T-helper 9 cell (primary cell): ENCODE results near the gene HCN2.

Experiments
- DNase-seq: peaks from one replicate; pipeline ENCODE4 v3.0.0-alpha.2; 2020

Gene HCN2

DNA sequence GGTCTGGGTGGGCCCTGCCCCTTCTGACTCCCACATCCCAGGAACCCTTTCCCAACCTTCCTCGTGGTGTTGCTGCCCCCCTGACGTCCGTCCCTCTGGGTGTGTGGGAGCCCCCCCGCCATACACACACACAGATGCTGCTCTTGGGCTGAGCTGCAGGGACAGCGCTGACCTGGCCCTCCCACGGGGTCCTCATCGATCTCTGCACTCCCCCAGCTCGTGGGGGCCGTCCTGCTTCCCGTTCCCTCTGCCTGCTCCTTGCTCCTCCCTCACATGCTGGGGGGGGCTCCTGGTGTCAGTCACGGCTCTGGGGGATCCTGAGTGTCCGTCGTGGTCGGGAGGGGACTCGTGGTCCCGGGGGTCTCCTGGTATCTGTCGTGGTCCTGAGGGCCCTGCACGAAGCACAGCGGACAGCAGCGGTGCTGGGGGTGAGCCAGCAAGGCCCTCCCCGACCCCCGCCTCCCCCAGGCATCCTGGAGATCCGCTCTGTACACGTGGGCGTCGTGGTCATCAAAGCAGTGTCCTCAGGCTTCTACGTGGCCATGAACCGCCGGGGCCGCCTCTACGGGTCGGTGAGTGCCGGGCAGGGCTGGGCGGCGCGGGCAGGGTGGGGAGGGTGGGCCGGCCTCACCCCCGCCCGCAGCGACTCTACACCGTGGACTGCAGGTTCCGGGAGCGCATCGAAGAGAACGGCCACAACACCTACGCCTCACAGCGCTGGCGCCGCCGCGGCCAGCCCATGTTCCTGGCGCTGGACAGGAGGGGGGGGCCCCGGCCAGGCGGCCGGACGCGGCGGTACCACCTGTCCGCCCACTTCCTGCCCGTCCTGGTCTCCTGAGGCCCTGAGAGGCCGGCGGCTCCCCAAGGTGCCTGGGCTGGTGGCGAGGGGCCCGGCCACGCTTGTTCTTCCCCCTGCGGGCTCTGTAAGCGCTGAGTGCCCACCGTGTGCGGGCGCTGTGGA is 53.4 kb downstream of the HCN2 start:
- no peak for DNase-seq

DNA sequence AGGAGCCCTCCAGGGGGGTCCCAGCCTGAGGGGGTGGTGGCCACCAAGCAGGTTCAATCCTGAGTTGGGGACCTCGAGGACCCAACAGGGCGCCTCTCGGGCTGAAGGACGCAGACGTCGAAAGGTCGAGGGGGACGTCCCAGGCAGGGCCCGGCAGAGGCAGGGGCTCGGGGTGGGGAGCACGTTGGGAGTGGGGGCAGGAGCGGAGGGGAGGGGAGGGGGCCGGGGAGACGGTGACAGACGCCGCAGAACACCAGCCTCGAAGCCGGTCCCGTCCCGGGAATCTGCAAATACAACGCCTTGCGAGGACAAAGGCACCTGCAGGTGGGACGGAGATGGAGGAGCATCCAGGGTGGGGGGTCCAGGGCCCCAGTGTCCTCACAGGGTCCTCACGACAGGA is 54.1 kb downstream of the HCN2 start:
- DNase-seq, result no peak

DNA sequence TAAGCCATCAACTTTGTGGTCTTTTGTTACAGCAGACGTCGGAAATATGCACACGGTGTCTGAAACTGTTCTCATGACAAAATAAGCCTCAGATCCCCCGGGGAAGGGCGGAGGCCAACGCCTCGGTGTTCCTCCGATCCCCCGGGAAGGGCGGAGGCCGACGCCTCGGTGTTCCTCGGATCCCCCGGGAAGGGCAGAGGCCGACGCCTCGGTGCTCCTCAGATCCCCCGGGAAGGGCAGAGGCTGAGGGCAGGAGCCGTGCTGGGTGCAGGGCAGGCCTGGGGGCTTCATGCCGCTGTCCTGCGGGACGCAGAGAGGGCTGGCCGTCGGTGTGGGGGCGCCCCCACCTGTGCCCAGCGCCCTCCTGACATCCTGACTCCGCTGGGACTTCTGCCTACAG is 54.7 kb downstream of the HCN2 start:
- DNase-seq, result no peak

GRCh38 chr19:644789-645188 is 55.1 kb downstream of the HCN2 start:
- no peak for DNase-seq

GRCh38 chr19:645912-646778 is 56.5 kb downstream of the HCN2 start:
- no peak for DNase-seq

DNA sequence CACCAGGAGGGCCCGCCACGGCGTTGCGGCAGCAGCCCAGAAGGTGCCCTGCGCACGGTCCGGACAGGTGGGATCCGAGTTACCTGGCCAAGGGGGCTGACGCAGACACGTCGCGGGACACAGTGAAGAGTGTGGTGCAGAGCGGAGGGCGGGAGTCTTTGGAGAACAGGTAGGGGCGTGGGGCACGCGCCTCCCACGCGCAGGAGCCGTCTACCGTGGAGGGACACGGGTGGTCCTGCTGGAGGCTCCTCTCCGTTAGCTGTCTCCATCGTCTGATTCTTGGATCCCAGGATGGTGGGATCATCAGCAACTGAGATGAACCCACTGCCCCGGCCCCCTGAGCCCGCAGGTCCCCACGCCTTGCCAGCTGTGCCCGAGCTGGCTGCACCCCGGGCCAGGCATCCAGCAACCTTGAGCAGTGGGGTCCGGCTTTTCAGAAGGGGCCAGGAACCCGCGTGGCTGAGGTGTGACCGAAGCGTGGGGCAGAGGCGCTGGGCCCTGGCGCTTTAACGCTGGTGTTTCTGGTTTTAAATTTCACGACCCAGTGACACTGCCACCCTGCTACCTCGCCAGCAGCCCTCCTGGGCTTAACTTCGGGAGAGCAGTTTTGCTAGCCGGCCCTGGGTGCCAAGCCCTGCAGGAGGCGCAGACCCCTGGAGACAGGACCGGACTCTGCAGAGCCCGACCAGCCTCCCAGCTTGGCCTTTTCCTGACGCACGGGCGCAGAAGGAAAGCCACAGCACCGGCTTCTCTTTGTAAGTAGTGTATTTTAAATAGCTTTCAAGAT is 57.3 kb downstream of the HCN2 start:
- DNase-seq, result no peak

DNA sequence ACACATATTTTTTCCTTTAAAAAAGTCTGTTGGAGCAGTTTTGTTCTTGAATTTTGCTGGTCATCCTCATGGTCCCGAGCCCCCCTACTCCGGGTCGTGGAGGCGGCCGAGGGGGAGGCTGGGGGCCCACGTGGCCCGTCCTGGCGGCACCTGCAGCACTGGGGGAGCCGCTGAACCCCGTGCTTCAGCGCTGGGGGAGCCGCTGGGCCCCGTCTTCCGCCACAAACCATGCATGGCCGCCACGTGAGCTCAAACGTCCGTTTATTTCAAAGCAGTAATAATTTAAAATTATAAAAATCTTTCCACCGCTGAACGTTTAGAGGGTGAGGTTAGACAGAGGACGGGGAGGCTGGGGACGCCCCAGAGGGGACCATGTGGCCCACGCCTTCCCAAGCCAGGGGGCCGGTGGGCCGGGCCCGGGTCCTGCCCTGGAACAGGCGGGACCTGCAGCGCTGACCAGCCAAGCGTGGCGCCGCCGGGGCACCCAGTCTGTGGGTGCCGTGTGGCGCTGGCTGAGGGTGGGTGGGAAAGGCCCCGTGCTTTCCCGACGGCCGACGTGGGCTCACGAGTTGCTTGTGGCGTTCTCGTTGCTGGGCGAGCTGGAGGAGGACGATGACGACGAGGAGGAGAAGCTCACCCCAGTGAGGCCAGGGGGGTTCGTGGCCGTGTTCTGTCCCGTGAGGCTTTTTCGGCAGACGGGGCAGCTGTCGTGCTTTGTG is 58.0 kb downstream of the HCN2 start:
- no peak for DNase-seq

- no peak for DNase-seq
These were observed 58.6 kb downstream of the HCN2 start for GRCh38 chr19:648305-648704.

DNA sequence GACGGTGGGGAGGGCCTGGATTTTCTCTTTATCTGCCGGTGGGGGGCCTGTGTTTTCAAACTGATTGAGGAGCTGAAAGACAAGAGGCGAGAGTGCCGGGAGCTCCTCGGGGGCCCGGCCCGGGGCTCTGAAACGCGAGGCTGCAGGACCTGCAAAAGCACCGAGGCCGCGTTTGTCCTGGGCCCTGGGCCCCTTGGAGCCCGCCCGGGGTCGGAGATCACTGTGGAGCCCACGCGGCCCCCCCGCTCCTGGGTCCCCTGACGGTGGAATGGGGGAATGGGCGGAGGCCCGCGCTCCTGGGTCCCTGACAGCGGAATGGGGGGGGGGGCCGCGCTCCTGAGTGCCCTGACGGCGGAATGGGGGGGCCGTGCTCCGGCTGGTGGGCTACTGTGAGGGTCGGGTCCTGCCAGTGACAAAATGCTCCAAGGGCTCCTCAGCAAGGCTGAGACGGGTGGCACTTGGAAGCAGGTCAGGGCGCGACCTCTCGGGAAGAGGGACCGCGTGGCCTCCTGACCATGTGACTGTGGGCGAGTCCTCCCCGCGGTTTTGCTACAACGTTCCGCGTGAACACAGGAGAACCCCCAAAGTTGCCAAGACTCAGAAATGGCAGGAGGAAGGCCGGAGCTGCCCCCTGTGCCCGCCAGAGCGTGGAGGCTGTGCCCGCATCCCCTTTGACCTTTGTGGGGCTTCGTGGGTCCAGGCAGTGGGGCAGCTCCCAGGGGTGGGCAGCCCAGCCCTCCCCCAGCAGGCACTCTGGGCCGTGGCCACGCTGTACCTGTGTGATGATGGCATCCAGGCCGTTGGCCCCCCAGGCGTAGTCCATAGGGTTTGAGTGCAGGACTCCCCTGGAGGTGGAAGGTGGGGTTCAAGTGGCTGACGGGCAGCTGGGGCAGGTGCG is 59.5 kb downstream of the HCN2 start:
- DNase-seq, result no peak

GRCh38 chr19:650121-650520 is 60.4 kb downstream of the HCN2 start:
- no peak for DNase-seq

DNA sequence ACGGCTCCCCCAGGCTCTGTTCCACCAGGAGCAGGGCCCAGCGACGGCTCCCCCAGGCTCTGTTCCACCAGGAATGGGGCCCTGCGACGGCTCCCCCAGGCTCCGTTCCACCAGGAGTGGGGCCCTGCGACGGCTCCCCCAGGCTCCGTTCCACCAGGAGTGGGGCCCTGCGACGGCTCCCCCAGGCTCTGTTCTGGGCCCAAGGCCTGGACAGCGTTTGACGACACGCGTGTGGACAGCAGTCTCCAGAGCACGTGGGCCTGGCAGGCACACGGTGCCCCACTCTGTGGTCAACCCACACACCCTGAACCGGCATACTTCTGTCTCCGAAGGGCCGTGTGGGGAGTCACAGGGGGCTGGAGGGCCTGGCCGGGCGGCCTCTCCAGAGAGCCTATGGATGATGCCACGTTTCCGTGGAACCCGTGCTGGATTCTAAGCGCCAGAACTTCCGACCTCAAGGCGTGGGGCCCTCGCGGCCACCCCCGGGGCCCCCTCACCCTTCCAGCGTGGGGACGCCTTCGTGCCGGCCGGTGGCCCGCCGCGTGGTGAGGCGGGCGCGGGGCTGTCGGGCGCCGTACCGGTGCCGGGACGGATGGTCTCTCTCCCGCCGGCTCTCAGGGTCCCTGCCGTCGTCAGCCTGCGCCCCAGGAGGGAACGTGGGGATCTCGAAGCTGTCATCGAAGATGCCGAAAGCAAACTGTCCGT is 61.6 kb downstream of the HCN2 start:
- DNase-seq, result no peak

DNA sequence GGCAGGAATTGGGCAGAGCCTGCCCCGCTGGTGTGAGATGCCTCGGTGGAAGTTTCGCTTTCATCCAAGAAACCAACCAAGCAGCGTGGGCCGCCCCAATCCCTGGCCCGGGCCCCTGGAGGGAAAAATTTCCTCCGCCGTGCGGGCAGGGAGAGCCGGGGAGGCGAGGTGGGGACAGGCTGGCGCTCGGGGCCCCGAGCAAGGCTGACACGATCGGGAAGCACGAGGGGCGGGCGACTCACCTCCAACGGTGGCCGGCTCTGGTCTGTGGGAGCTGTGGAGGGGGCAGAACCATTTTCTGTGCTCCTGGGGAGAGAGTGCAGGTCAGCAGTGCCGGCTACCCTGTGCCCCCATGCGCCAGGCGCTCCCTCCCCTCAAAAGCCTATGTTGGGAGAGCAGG is 62.3 kb downstream of the HCN2 start:
- DNase-seq, result no peak

- no peak for DNase-seq
These were observed 63.0 kb downstream of the HCN2 start for GRCh38 chr19:652467-653389.

DNA sequence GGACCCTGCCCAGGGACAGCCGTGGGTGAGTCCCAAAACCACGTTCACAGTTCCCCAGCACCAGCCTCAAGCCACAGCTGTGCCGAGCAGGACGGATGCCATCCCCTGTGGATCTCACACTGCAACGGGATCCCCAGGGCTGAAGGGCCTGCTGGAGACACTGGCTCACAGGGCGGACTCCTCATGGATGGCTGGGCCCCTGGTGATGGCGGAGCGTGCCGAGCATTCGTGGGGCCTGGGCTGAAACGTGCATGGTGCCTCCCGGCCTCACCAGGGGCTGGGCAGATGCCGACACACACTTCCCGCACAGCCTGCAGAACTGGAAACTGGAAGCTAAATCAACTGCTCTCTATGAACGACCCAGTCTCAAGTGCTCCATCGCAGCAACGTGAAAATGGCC is 63.7 kb downstream of the HCN2 start:
- DNase-seq, result no peak

GRCh38 chr19:655691-656090 is 66.0 kb downstream of the HCN2 start:
- DNase-seq, result no peak

- DNase-seq, result no peak
These were observed 67.3 kb downstream of the HCN2 start for GRCh38 chr19:656751-657559.

DNA sequence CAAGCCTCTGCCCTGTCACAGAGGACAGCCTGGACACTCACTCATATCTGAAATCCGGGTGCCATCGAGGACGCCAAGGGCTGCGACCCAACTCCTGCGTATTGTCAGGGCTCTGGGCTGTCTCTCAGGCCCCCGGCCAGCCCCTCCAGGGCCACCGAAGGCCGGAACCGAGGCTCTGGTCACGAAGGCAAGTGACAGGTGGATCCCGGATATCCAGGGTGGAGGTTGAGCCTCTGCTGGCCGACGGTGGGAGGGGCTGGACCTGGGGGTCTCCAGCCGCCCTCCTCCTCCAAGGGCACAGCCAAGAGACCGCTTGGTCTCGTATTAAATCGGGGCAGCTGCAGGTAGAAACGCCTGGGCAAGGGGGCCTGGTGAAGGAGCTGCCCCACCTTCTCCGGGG is 67.9 kb downstream of the HCN2 start:
- no peak for DNase-seq

GRCh38 chr19:658059-658839 is 68.6 kb downstream of the HCN2 start:
- no peak for DNase-seq
